A549 treated with CORT108297 at 1 μM for 4 hours (cell line): ENCODE results near the gene LRRC57. TPM values are rescaled to one million over a fixed set of nuclear protein-coding genes. Genes with fewer than 3 reads are reported as not detected.

Source experiments
- total RNA-seq: library from RNA; stranded (reverse); fragments of 200-300 nt; extraction: Qiagen RNA extraction; gene quantifications from 5 replicates; pipeline ENCODE4 v1.2.3, GENCODE V29; 2022

The LRRC57 gene
- total RNA-seq, result 10.8 to 13.0 TPM (median 11.7 TPM) in 5 replicates

GRCh38 chr15:42548249-42549031 lies at the start of gene LRRC57, which contains the start of gene HAUS2:
LRRC57 (minus strand) TSS chr15:42548793; CDS start chr15:42548434, 359 bp downstream.
HAUS2 (plus strand) TSS chr15:42548838; CDS start chr15:42548873, 35 bp downstream.

DNA sequence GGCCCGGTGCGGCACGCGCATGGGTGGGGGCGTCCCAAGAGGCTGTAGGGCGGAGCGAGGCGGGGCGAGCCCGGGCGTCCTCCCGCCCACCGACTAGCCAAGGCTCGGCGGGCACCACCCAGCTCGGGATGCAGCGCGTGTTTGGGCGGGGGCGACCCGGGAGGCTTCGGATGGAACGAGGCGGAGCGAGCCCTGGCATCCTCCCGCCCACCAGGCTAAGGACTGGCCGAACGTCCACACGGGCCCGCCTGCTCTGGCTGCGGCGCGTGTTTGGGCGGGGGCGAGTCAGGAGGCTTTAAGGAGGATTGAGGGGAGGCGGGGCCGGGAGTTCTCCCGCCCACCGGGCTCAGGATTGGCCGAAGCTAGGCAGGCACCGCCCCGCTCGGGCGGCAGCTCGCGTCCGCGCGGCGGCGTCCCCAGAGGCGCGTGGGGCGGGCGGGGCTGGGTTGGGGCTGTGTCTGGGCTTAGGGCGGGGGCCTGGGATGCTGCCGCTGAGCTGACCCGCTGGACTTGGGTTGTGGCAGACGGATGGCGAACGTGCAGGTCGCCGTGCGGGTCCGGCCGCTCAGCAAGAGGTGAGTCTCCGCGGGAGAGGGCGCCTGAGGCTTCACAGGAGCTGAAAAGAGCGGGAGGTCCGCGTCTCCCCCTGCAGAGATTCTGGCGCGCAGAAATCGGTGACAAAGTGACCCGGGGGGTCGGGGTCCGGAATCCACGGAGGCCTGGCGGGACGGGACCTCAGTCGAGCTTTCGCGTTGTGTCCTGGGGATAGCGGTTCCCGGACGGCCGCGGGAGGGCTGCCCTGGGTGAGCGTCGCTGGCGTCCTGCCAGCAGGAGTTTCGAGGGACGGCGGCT lies 26.8 kb upstream of the LRRC57 start, which contains the start of gene STARD9:
Gene STARD9 (plus strand): TSS at position 419 of the 852 bp plus-strand sequence. CDS start 110 bp downstream, at position 529.

DNA sequence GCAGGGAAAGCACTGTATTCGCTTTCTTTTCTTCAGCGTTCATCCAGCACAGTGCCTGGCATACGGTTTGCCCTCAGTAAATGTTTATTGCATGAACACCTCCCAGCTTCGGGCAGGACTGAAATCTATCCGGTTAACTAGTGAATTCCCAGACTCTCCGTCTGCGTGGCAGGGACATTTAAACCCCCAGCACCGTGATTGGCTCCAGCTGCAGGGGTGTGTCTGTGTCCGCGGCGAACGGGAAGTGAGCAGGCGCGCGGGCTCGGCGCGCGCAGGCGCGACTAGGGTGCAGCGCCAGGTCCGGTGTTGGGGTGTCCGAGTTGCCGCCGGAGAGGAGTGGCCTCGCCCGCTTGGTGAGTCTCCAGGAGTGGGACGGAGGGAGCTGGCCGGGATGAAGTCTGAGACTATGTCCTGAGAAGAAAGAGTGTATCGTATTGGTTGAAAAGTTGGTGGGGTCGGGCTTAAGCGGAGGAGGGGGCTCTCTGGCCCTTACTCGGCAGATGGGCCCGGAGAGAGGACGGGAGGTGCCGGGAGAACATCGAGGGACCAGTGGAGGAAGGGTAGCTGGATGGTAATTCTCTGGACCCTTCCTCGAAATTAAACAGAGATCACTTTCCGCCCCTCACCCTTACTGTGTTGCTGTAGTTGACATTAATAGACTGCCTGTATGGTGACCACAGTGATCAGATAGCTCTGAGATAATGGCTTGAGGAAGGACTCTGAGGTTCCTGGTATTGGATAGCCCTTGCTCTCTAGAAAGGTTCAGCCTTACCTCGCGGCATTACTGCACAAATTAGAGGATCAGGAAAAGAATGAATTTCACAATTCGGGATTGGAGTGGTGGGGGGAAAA lies 53.0 kb downstream of the LRRC57 start, which contains the start of gene SNAP23:
Gene SNAP23 (plus strand): TSS at position 274 of the 852 bp plus-strand sequence. CDS start 16,213 bp downstream, outside the sequence.

DNA sequence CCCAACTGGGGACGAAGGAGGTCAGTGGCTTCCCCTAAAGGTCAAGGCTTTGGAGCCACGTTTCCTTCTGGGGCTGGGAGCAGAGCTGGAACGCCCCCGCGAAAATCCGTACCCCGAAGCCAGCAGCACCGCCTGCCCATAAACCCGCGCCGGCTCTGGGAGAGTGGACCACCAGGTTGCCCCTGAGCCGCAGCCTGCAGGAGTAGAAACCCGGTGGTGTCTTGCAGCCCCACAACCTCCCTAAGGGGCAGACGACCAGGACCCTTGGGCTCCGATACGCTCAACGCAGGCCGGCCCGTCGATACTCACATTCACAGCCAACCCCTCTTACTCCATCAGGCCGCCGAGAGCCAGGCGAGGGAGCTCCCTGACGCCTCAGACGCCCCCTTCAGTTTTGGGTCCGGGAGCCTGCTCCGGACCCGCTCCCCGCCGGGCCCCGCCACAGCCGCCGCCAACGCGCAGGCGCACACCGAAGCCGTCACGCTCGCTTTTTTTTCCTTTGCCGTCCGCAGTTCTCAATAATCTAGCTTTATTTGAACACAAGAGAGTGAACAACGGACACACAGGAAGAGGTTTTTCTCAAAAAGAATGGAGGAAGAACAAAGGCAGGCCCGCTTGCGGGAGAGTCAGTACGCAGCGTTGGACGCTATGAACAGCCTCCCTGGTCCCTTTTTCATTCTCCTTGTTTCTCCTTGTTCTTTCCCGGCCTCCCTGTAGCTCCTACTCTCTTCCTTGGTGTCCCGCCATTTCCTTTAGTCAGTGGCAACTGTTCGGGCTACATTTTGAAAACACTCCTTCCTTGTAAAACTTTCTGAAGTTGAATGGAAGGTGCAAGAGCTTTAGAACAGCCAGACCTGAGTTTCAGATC lies 57.7 kb downstream of the LRRC57 start, which contains the start of gene ZNF106:
Gene ZNF106 (minus strand): TSS at position 471 of the 868 bp plus-strand sequence. CDS start 18,852 bp downstream, outside the sequence.

Other genes starting within 250 kb of the LRRC57 start
- gene CAPN3, start 189.3 kb downstream of the LRRC57 start, total RNA-seq, result 0.21 to 0.32 TPM (median 0.29 TPM) in 5 replicates
- 7.8 to 12.7 TPM (median 10.2 TPM) in 5 replicates for gene ZNF106, start 57.7 kb downstream of the LRRC57 start, total RNA-seq
- gene SNAP23, start 53.2 kb downstream of the LRRC57 start, total RNA-seq, result 14.7 to 41.5 TPM (median 17.1 TPM) in 5 replicates
- gene HAUS2, start within 50 bp of the LRRC57 start, total RNA-seq, result 18.0 to 20.9 TPM (median 18.7 TPM) in 5 replicates
- gene STARD9, start 26.8 kb upstream of the LRRC57 start, total RNA-seq, result 1.2 to 1.9 TPM (median 1.7 TPM) in 5 replicates
- 5.8 to 8.3 TPM (median 6.5 TPM) in 5 replicates for gene CDAN1, start 188.3 kb upstream of the LRRC57 start, total RNA-seq